ENCODE results near the gene ZNF398. TPM values are rescaled to one million over a fixed set of nuclear protein-coding genes. Genes with fewer than 3 reads are reported as not detected.

The ZNF398 gene
- total and polyA plus RNA-seq, 2 of the 13 experiments (the other 11 are each of a cell fraction or from before 2014, with no cell fraction given) = 3.0 to 8.9 TPM

GRCh38 chr7:149147072-149147751 lies at the start of gene ZNF398 (continued):
- TF ChIP-seq U2AF2 (IDR thresholded peaks at IDR 0.05; ENCODE audit: low read depth, low read length) (no peak), RFXAP (CRISPR knock-in tag; IDR thresholded peaks at IDR 0.05; ENCODE audit: borderline replicate concordance) (peak; percentile 54; the same call in 1 of the 2 replicates), TMF1 (CRISPR knock-in tag; IDR thresholded peaks at IDR 0.05; ENCODE audit: low read depth) (no peak), ZNF543 (CRISPR knock-in tag; IDR thresholded peaks at IDR 0.05) (0 out of 2 replicates have a peak, but pooled peaks have one; percentile 26), MNT (IDR thresholded peaks at IDR 0.05) (0 out of 2 replicates have a peak, but pooled peaks have one; percentile 11), ZBTB3 (CRISPR knock-in tag; IDR thresholded peaks at IDR 0.05; ENCODE audit: borderline replicate concordance, low read depth) (no peak), BRF2 (CRISPR knock-in tag; IDR thresholded peaks at IDR 0.05) (no peak), YEATS4 (CRISPR knock-in tag; IDR thresholded peaks at IDR 0.05; ENCODE audit: borderline replicate concordance) (peak; percentile 85), ZNF577 (CRISPR knock-in tag; IDR thresholded peaks at IDR 0.05; ENCODE audit: borderline replicate concordance, low read depth) (no peak), HOXA7 (CRISPR knock-in tag; IDR thresholded peaks at IDR 0.05) (no peak), SAFB2 (CRISPR knock-in tag; IDR thresholded peaks at IDR 0.05; ENCODE audit: borderline replicate concordance, low read depth) (no peak), ZNF17 (CRISPR knock-in tag; IDR thresholded peaks at IDR 0.05) (no peak), SRSF1 (optimal IDR thresholded peaks at IDR 0.05; ENCODE audit: low read depth, low read length) (peak; percentile 59), ZNF263 (CRISPR knock-in tag; IDR thresholded peaks at IDR 0.05) (0 out of 2 replicates have a peak, but pooled peaks have one; percentile 22), HOXD1 (CRISPR knock-in tag; IDR thresholded peaks at IDR 0.05) (peak; percentile 34; the same call in 1 of the 2 replicates), NCOA5 (CRISPR knock-in tag; IDR thresholded peaks at IDR 0.05) (no peak), PHF20 (CRISPR knock-in tag; IDR thresholded peaks at IDR 0.05) (no peak), FIP1L1 (IDR thresholded peaks at IDR 0.05; ENCODE audit: borderline replicate concordance, insufficient read depth, low read depth, low read length) (no peak), ADNP (CRISPR knock-in tag; IDR thresholded peaks at IDR 0.05) (no peak)
- TF ChIP-seq, protein P1, sequence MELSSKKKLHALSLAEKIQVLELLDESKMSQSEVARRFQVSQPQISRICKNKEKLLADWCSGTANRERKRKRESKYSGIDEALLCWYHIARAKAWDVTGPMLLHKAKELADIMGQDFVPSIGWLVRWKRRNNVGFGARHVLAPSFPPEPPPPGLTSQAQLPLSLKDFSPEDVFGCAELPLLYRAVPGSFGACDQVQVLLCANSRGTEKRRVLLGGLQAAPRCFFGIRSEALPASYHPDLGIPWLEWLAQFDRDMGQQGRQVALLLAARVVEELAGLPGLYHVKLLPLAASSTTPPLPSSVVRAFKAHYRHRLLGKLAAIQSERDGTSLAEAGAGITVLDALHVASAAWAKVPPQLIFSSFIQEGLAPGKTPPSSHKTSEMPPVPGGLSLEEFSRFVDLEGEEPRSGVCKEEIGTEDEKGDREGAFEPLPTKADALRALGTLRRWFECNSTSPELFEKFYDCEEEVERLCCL (CRISPR knock-in tag; IDR thresholded peaks at IDR 0.05; ENCODE audit: borderline replicate concordance) = no peak
- TF ChIP-seq, protein P2, sequence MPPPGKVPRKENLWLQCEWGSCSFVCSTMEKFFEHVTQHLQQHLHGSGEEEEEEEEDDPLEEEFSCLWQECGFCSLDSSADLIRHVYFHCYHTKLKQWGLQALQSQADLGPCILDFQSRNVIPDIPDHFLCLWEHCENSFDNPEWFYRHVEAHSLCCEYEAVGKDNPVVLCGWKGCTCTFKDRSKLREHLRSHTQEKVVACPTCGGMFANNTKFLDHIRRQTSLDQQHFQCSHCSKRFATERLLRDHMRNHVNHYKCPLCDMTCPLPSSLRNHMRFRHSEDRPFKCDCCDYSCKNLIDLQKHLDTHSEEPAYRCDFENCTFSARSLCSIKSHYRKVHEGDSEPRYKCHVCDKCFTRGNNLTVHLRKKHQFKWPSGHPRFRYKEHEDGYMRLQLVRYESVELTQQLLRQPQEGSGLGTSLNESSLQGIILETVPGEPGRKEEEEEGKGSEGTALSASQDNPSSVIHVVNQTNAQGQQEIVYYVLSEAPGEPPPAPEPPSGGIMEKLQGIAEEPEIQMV (CRISPR knock-in tag; IDR thresholded peaks at IDR 0.05; ENCODE audit: low read depth) = peak; percentile 28; the same call in 1 of the 2 replicates
- TF ChIP-seq, protein P3, sequence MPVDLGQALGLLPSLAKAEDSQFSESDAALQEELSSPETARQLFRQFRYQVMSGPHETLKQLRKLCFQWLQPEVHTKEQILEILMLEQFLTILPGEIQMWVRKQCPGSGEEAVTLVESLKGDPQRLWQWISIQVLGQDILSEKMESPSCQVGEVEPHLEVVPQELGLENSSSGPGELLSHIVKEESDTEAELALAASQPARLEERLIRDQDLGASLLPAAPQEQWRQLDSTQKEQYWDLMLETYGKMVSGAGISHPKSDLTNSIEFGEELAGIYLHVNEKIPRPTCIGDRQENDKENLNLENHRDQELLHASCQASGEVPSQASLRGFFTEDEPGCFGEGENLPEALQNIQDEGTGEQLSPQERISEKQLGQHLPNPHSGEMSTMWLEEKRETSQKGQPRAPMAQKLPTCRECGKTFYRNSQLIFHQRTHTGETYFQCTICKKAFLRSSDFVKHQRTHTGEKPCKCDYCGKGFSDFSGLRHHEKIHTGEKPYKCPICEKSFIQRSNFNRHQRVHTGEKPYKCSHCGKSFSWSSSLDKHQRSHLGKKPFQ (CRISPR knock-in tag; IDR thresholded peaks at IDR 0.05; ENCODE audit: insufficient replicate concordance) = no peak
